Choroid plexus epithelial cell (primary cell): ENCODE data around the gene UROS.

Experiments
- DNase-seq: peaks from one replicate; pipeline ENCODE4 v3.0.0-alpha.2; 2010; ENCODE audit warnings: low read depth
- H3K4me3 ChIP-seq: 2 replicates; pipeline ENCODE4 v1.5.1; 2011; ENCODE audit warnings: low read depth, mild to moderate bottlenecking, control low read depth, low read length, moderate library complexity
- CTCF ChIP-seq: conservative IDR thresholded peaks from 2 replicates; pipeline ENCODE4 v1.5.1; 2011; ENCODE audit warnings: low read depth, mild to moderate bottlenecking, control low read depth, inconsistent platforms, low read length, moderate library complexity

The UROS gene

DNA sequence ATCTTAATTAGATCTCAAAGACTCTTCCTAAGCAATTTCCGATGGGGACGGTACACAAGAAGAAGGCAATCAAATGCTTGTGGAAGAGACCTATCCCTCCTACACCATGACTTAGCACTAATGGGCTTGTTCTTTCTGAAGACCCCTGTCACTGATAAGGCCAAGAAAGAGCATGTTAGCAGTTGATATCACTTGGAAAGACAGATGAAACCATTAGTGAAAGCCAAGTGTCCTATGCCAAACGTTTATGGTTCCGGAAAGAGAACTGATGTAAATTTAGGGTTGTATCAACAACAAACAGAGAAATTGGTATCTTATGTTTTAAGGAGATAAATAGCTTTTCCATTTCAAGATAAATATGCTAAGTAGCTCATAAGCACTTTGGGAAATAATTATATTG lies 6.5 kb downstream of the UROS start:
- no peak overlapping the region for H3K4me3 ChIP-seq
- DNase-seq: no peak
- no peak for TF ChIP-seq CTCF

GRCh38 chr10:125815764-125816163 lies 7.3 kb downstream of the UROS start:
- no peak for DNase-seq
- TF ChIP-seq CTCF: no peak

GRCh38 chr10:125812128-125812750 lies 10.8 kb downstream of the UROS start:
- peak; percentile 85 for DNase-seq
- no peak overlapping the region for H3K4me3 ChIP-seq

More at GRCh38 chr10:125815764-125816163, 7.3 kb downstream of the UROS start:
- H3K4me3 ChIP-seq: no peak overlapping the region

GRCh38 chr10:125811251-125811650 lies 11.8 kb downstream of the UROS start:
- no peak for TF ChIP-seq CTCF
- H3K4me3 ChIP-seq: no peak overlapping the region
- no peak for DNase-seq

More at GRCh38 chr10:125812128-125812750, 10.8 kb downstream of the UROS start:
- no peak for TF ChIP-seq CTCF

- H3K4me3 ChIP-seq: no peak overlapping the region
- no peak for DNase-seq
Measured at GRCh38 chr10:125808047-125808446, 15.0 kb downstream of the UROS start.

GRCh38 chr10:125802739-125803138 lies 20.3 kb downstream of the UROS start:
- H3K4me3 ChIP-seq: no peak overlapping the region
- DNase-seq: no peak
- TF ChIP-seq CTCF: no peak

More at GRCh38 chr10:125808047-125808446, 15.0 kb downstream of the UROS start:
- TF ChIP-seq CTCF: no peak

GRCh38 chr10:125802131-125802530 lies 20.9 kb downstream of the UROS start:
- no peak overlapping the region for H3K4me3 ChIP-seq
- TF ChIP-seq CTCF: no peak
- no peak for DNase-seq
